Natural killer cell (primary cell): ENCODE results near the gene CCDC146. TPM values are rescaled to one million over a fixed set of nuclear protein-coding genes. Genes with fewer than 3 reads are reported as not detected.
"Not testable (repeated sequence)": the region's sequence is repeated elsewhere in the genome, so short reads cannot be mapped to it uniquely, and the experiment has no call there.

Experiments used
- ATAC-seq, 3 donors: fragments of 150-1000 bp in 2 of 3; fragments of 200-7000 bp in 1 of 3; cut with Tn5 transposase; 1 replicate in 1 of 3; 2 replicates in 2 of 3; pipeline ENCODE4 v1.10.0; 2021; ENCODE audit warnings: mild to moderate bottlenecking in 2 of 3, moderate library complexity in 2 of 3
- DNase-seq, 2 donors: peaks; one replicate each; pipeline versions ENCODE4 v3.0.0 to v3.0.0-alpha.2; 2013 to 2021; ENCODE audit warnings: mixed read lengths in 1 of 2
- H3K27ac ChIP-seq: one replicate; pipeline ENCODE4 v1.5.1; 2013; ENCODE audit warnings: mild to moderate bottlenecking, low read length
- H3K27me3 ChIP-seq: one replicate; pipeline ENCODE4 v1.6.1; 2013; ENCODE audit warnings: low read length; ENCODE audit not compliant: control insufficient read depth, insufficient read depth
- H3K36me3 ChIP-seq: one replicate; pipeline ENCODE4 v1.6.1; 2013; ENCODE audit warnings: low read length; ENCODE audit not compliant: control insufficient read depth, insufficient read depth
- H3K4me1 ChIP-seq: one replicate; pipeline ENCODE4 v1.6.1; 2013; ENCODE audit warnings: low read length; ENCODE audit not compliant: control insufficient read depth, insufficient read depth
- H3K4me3 ChIP-seq: one replicate; pipeline ENCODE4 v1.5.1; 2013; ENCODE audit warnings: low read length
- H3K9me3 ChIP-seq: one replicate; pipeline ENCODE4 v1.6.1; 2013; ENCODE audit warnings: low read length; ENCODE audit not compliant: control insufficient read depth, insufficient read depth
- H3K27ac Mint-ChIP-seq, 2 donors: one replicate each; pipeline ENCODE4 v1.8.0; 2022; ENCODE audit warnings: mild to moderate bottlenecking in 2 of 2, mixed read lengths in 2 of 2, moderate library complexity in 1 of 2
- H3K27me3 Mint-ChIP-seq, 2 donors: one replicate each; pipeline ENCODE4 v1.8.0; 2022; ENCODE audit warnings: low read depth in 2 of 2, mixed read lengths in 2 of 2
- H3K36me3 Mint-ChIP-seq: one replicate; pipeline ENCODE4 v1.8.0; 2022; ENCODE audit warnings: mixed read lengths
- H3K4me1 Mint-ChIP-seq, 2 donors: one replicate each; pipeline ENCODE4 v1.8.0; 2022; ENCODE audit warnings: mixed read lengths in 2 of 2
- H3K4me3 Mint-ChIP-seq: one replicate; pipeline ENCODE4 v1.8.0; 2022; ENCODE audit warnings: mild to moderate bottlenecking, moderate library complexity, mixed read lengths
- H3K9me3 Mint-ChIP-seq, 2 donors: one replicate each; pipeline ENCODE4 v1.8.0; 2022; ENCODE audit warnings: mixed read lengths in 2 of 2
- CTCF ChIP-seq: fragments of 200-600 bp; IDR thresholded peaks from one replicate; pipeline ENCODE4 v1.8.0; 2022; ENCODE audit warnings: antibody characterized with exemption
- WGBS: methylation state at CpG from one replicate; pipeline ENCODE4 v1.1.7; 2013; ENCODE audit warnings: missing lambda C conversion rate; ENCODE audit not compliant: insufficient coverage; 5-methylcytosine and 5-hydroxymethylcytosine counted together
- intact Hi-C: fragments of 100-400 bp; cut with micrococcal nuclease; formaldehyde crosslinking; loops from one replicate; pipeline ENCODE4 v1.14.2; 2022
- total RNA-seq, 4 donors: library from RNA; stranded (reverse); fragments of 120-200 nt in 1 of 4; gene quantifications; one replicate each; pipeline versions ENCODE4 v1.2.3 to v1.2.4, GENCODE V29; 2013 to 2022

CCDC146 gene
- total RNA-seq, 3 donors from 2014 or later (not counting 1 experiment from before 2014, with no cell fraction given), result 20.1 to 25.6 (median 24.0) TPM

GRCh38 chr7:77271766-77272165 lies 149.4 kb downstream of the CCDC146 start:
- DNase-seq, result no peak
- TF ChIP-seq CTCF, result no peak
- Histone ChIP-seq H3K36me3 (no peaks in the 10 kb centered on the region), H3K27me3 (no peaks in the 10 kb centered on the region), H3K4me3 (no peak overlapping the region), H3K27ac (no peak overlapping the region), H3K9me3 (no peaks in the 10 kb centered on the region), H3K4me1 (peaks cover 12% of the 10 kb centered on the region)
- H3K27ac Mint-ChIP-seq, result no peak overlapping the region
- no peak for ATAC-seq
- WGBS, result over 99% methylated on average over 5 of the region's 5 CpGs
- no peak overlapping the region for H3K4me3 Mint-ChIP-seq
- no peaks in the 10 kb centered on the region for H3K36me3 Mint-ChIP-seq
- intact Hi-C loops, result no loop called here
- H3K27me3 Mint-ChIP-seq, result no peaks in the 10 kb centered on the region
- H3K9me3 Mint-ChIP-seq, result no peaks in the 10 kb centered on the region
- H3K4me1 Mint-ChIP-seq, result peaks cover 20 to 22% of the 10 kb centered on the region in 2 donors

GRCh38 chr7:77275663-77276062 lies 153.2 kb downstream of the CCDC146 start:
- H3K9me3 Mint-ChIP-seq, H3K36me3 Mint-ChIP-seq, H3K27me3 Mint-ChIP-seq, H3K27ac ChIP-seq, H3K36me3 ChIP-seq, intact Hi-C loops, H3K27me3 ChIP-seq, H3K27ac Mint-ChIP-seq, H3K9me3 ChIP-seq, H3K4me3 ChIP-seq, H3K4me3 Mint-ChIP-seq, DNase-seq: not testable (repeated sequence)
- ATAC-seq, result peak in 1 of 3 donors; percentile 24
- peaks cover 12% of the 10 kb centered on the region for H3K4me1 ChIP-seq
- WGBS, result 92% methylated on average over 1 of the region's 2 CpGs
- peaks cover 16% of the 10 kb centered on the region in 2 donors for H3K4me1 Mint-ChIP-seq

- no peak for TF ChIP-seq CTCF
- peak in 2 of 3 donors; percentile 64 to 65 for ATAC-seq
These were observed 153.7 kb downstream of the CCDC146 start for GRCh38 chr7:77276120-77276519.

GRCh38 chr7:77281780-77282478 lies 159.5 kb downstream of the CCDC146 start:
- H3K4me1 ChIP-seq, result no peaks in the 10 kb centered on the region

More at GRCh38 chr7:77276120-77276519, 153.7 kb downstream of the CCDC146 start:
- Histone ChIP-seq H3K4me3 (no peak overlapping the region), H3K27ac (no peak overlapping the region), H3K27me3 (no peaks in the 10 kb centered on the region), H3K36me3 (no peaks in the 10 kb centered on the region), H3K9me3 (no peaks in the 10 kb centered on the region), H3K4me1 (peaks cover 12% of the 10 kb centered on the region)
- no peaks in the 10 kb centered on the region for H3K9me3 Mint-ChIP-seq
- intact Hi-C loops, result no loop called here
- peak overlapping the region in 1 of 2 donors; percentile 10 for H3K27ac Mint-ChIP-seq
- H3K4me3 Mint-ChIP-seq, result no peak overlapping the region
- 0% methylated on average over 1 of the region's 4 CpGs for WGBS
- peak in 1 of 2 donors; percentile 9 for DNase-seq
- H3K27me3 Mint-ChIP-seq, result no peaks in the 10 kb centered on the region
- no peaks in the 10 kb centered on the region for H3K36me3 Mint-ChIP-seq
- H3K4me1 Mint-ChIP-seq, result peaks cover 16% of the 10 kb centered on the region in 2 donors

More at GRCh38 chr7:77281780-77282478, 159.5 kb downstream of the CCDC146 start:
- no peak for ATAC-seq
- Histone ChIP-seq H3K9me3 (no peaks in the 10 kb centered on the region), H3K27ac (no peak overlapping the region), H3K36me3 (no peaks in the 10 kb centered on the region), H3K27me3 (no peaks in the 10 kb centered on the region), H3K4me3 (no peak overlapping the region)
- Mint-ChIP-seq H3K36me3 (peaks cover 7% of the 10 kb centered on the region), H3K9me3 (peaks cover 0 to 2% of the 10 kb centered on the region in 2 donors), H3K27ac (no peak overlapping the region), H3K4me3 (no peak overlapping the region), H3K4me1 (peaks cover 0 to 5% of the 10 kb centered on the region in 2 donors), H3K27me3 (no peaks in the 10 kb centered on the region)
- intact Hi-C loops, result no loop called here
- no peak for TF ChIP-seq CTCF
- DNase-seq, result no peak
- WGBS, result 83% methylated on average over 3 of the region's 3 CpGs
